Measurements from ENCODE around the gene GRIN2C. TPM values are rescaled to one million over a fixed set of nuclear protein-coding genes. Genes with fewer than 3 reads are reported as not detected.

Gene GRIN2C
- total RNA-seq, 1 donor from 2014 or later = not detected

DNA sequence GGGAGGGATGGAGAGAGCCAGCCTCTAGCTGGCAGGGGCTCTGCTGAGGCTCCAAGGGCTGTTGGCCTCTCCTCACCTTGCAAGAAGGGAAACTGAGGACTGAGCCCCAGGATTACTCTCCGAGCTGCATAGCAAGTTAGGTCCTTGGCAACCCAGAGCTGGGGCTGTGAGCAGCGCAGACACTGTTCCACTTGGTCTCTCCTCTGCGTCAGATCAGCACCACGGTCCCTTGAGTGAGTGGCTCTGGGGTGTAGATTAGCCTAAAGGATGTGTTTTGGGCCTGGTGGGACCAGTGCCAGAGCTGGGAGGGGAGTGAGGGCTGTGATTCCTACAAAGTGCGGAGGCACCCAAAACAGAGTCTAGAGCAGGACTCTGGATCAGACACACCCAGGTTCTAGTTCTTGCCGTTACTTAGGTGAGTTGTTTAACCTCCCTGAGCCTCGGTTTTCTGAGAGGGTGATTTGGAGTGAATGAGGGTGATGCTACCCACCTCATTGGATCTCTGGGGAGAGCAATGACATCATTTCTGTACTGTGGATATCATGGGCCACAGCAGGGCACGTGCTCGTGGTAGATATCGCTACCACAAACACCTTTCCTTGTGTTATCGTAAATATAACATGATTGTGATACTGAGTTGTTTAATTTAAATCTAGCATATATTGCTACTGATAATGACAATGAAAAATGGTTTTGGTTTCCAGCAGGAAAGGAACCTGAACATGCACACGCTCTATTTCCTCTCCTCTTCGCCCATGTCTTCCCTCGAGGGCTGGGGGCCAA lies 41.9 kb upstream of the GRIN2C start:
- TF ChIP-seq, protein P1, sequence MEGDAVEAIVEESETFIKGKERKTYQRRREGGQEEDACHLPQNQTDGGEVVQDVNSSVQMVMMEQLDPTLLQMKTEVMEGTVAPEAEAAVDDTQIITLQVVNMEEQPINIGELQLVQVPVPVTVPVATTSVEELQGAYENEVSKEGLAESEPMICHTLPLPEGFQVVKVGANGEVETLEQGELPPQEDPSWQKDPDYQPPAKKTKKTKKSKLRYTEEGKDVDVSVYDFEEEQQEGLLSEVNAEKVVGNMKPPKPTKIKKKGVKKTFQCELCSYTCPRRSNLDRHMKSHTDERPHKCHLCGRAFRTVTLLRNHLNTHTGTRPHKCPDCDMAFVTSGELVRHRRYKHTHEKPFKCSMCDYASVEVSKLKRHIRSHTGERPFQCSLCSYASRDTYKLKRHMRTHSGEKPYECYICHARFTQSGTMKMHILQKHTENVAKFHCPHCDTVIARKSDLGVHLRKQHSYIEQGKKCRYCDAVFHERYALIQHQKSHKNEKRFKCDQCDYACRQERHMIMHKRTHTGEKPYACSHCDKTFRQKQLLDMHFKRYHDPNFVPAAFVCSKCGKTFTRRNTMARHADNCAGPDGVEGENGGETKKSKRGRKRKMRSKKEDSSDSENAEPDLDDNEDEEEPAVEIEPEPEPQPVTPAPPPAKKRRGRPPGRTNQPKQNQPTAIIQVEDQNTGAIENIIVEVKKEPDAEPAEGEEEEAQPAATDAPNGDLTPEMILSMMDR (conservative IDR thresholded peaks at IDR 0.05; ENCODE audit: low read depth, low read length) = no peak
- no peak overlapping the region for H3K4me3 ChIP-seq (ENCODE audit: low read depth, low read length)
- DNase-seq (ENCODE audit: low read depth) = no peak

DNA sequence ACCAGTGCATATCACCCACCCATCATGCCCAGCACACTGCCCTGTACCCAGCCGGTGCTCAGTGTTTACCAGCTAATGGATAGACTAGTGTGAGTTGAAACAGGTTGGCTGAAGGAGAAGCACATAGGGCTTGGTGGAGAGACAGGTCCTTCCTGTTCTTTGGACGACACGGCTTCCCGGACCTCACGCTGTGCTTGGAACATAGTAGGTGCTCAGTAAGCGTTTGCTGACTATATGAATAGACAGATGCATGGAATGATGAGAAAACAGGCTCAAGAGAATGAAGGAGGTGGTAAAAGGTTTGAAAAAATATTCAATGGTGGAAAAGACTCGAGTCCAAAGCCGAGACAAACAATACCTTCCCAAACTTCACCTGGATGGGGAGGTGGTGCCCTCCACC lies 40.5 kb upstream of the GRIN2C start:
- H3K4me3 ChIP-seq (ENCODE audit: low read depth, low read length) = no peak overlapping the region
- TF ChIP-seq, protein P1 (conservative IDR thresholded peaks at IDR 0.05; ENCODE audit: low read depth, low read length) = no peak
- DNase-seq (ENCODE audit: low read depth) = no peak

DNA sequence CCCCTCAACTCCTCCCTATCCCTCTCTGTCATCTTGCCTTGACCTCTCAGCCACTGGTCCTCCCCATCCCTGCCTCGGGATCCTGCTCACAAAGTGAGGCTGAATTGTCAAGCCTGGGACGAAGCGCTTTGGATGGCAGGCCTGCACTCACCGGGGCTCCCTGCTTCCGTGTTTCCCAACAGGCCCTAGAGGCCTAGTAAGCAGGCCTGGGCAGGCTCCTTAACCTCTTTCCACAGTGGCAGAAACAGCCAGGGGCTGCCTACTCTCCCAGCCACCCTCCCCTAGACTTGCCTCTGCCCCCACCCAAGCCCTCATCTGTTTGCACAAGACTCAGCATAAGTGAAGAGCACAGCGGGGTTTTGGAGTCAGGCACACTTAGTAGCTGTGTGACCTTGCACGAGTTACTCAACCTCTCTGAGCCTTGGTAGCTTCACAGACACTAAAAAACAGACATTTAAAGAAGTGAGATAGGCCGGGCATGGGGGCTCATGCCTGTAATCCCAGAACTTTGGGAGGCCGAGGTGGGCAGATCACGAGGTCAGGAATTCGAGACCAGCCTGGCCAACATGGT lies 38.8 kb upstream of the GRIN2C start:
- no peak overlapping the region for H3K4me3 ChIP-seq (ENCODE audit: low read depth, low read length)
- TF ChIP-seq, protein P1 (conservative IDR thresholded peaks at IDR 0.05; ENCODE audit: low read depth, low read length) = no peak
- DNase-seq (ENCODE audit: low read depth) = no peak

DNA sequence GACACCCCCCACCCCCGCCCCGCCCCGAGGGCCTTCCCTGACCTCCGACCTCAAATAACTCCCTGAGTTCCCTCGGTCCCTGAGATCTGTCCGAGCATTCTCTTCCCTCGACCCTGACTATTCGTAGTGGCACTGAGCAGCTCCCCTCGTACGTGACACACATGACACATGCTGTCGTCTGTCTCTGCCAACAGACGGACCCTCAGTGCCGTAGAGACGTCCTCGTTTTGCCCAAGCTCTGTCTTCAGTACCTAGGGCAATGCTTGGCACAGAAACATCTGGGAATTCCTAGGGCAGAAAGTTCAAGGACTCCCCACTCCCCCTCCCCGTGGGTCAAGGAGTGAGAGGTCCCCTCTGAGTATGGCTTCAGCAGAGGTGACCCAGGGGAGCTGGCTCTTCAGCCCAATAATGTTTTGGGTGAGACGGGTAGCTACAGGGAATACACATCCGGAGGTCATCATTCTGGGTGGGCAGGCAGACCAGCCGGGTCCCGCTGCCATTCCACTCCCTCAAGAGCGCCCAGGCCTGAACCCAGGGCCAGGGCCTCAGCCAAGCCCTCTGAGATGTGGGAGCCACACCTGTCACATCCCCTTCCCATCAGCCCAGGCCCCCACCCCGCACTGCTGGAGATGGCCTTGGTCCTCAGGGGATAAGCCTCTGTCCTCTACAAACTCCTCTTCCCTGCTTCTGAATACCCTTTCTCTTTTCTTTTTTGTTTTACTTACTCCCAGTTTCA lies 34.4 kb upstream of the GRIN2C start:
- no peak for DNase-seq (ENCODE audit: low read depth)
- TF ChIP-seq, protein P1 (conservative IDR thresholded peaks at IDR 0.05; ENCODE audit: low read depth, low read length) = no peak
- no peak overlapping the region for H3K4me3 ChIP-seq (ENCODE audit: low read depth, low read length)

DNA sequence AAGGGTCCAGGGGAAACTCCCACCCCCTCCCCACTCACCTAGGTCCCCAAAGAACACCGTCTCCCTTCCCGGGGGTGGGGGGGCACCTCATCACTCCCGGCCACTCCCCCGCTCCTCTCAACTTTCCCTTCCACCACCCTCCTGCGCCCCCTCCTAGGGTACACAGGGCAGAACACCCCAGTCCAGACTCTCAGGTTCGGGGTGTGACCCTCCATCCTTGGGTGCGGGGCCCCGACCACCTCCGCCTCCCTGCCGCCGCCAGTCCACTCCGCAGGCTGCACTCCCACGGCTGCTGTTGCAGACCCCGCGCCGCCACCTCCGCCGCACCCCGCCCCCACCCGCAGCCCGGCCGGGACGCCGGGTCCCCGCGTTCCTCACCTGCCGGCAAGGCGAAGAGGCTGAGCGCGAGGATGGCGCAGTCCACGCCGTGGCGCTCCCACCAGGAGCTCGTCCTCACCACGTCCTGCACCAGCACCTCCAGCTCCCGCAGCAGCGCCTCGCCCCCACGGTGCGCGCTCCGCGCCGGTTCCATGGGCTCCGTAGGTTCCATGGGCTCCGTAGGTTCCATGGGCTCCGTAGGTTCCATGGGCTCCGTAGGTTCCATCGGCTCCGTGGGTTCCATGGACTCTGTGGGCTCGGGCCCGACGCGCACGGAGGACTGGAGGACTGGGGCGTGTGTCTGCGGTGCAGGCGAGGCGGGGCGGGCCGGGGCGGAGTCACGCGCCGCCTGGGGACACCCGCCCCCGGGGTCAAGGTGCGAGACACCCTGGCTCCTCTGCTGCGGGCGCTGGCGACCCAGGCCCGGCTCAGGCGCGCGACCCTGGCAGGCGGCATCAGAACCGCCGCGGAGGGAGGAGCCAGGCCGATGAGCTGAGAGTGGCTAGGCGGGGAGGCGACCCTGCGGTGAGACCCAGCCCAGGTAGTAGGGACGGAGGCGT lies 33.6 kb upstream of the GRIN2C start, which contains the start of gene FADS6:
TSS of gene FADS6 (minus strand) at position 660 of the 938 bp plus-strand sequence. CDS start at position 622, 38 bp downstream.
- no peak for DNase-seq (ENCODE audit: low read depth)
- TF ChIP-seq, protein P1 (conservative IDR thresholded peaks at IDR 0.05; ENCODE audit: low read depth, low read length) = no peak
- H3K4me3 ChIP-seq (ENCODE audit: low read depth, low read length) = no peak within 1 kb of the TSS
